ENCODE results near the gene ABLIM2.
"Not testable (repeated sequence)": the region's sequence is repeated elsewhere in the genome, so short reads cannot be mapped to it uniquely, and the experiment has no call there.

The ABLIM2 gene

DNA sequence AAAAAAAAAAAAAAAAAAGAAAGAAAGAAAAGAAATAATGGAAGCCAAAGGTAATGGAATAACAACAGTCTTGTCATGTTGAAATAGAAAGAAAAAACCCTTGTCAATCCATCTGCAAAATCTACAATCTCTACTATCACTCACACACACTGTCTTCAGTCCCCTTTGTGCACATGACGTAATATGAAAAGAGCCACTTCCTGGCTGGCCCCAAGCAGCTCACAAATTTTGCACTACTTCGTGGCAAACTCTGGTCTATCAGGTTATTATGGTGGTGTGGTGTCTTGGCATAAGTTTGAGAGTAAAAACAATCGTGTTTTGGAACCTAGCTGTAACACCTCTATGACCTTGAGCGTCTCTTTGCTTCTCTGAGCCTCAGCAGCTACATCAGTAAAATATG, 210.7 kb downstream of the ABLIM2 start:
- DNase-seq = no peak

DNA sequence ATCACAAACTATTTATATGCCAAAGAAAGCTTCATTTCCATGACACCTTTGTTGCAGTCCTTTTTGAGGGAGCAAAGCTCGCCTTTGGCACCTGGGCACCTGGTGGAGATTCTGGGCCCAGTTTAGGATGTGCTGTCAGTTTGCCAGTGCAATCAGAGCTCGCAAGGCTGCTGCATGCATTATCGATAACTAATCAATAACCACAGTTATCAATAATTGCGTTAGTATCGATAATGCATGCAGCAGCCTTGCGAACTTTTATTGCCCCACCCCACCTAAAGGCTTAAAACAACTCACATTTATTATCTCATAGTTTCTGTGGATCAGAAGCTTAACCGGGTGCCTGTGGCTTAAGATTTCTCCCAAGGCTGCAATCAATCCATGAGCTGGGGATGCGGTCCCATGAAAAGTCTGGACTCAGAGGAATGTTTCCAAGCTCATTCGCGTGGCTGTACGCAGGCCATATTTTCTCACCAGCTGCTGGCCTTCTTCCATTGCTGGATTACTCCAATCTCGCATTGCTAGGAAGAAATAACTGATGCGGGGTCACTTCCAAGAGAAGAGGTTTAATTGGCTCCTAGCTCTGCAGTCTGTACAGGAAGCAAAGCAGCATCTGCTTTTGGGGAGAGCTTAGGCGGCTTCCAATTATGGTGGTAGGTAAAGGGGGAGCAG, 212.8 kb downstream of the ABLIM2 start:
- DNase-seq = no peak

DNA sequence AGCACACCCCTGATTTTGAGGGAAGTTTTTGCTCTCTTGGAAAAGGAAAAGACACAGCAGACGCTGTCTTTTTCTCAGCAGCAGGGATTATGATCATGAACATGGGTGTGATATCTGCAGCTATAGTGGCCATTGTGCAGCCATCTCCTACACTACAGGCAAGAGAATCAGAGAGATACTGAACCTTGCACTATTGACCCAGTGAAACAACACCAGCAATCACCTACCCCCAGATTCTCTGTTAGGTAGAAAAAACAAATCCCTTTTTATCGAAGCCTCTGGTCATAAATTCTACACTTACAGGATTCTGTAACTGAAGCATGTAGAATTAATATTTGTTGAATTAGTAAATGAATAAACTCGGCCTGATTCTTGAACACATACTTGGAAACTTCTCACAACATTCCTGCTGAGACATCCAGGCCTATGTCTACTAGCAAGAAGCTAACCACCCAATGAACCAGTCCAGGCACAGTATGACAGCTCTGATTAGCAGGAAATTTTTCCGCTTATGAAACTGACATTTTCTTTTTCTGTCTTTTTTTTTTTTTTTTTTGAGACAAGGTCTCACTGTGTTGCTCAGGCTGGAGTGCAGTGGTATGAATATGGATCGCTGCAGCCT, 213.9 kb downstream of the ABLIM2 start:
- no peak for DNase-seq

DNA sequence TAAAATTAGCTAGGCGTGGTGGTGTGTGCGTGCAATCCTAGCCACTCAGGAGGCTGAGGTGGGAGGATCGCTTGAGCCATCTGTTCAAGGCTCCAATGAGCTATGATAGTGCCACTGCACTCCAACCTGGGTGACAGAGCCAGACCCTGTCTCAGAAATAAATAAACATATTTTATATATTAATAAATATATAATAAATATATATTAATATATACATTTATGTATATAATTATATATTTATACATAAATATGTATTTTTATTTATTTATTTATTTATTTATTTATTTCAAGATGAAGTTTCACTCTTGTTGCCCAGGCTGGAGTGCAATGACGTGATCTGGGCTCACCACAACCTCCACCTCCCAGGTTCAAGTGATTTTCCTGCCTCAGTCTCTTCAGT, 214.9 kb downstream of the ABLIM2 start:
- DNase-seq = not testable (repeated sequence)

DNA sequence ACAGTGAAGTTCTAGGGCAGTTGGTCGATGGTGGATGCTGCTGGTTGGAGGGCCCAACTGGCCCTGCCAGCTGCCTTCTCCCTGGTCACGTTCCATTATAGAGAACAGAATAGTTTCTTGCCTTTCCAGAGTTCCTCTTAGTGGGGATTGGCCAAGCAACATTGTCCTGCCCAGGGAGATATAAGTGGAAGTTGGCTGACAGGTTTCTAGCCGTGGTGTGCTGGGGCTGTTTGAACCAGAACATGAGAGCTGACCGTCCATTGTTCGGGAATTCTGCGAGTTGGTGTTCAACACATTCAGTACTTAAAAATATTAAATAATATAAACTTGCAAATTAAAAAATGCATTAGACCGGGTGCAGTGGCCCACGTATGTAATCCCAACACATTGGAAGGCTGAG, 215.4 kb downstream of the ABLIM2 start:
- no peak for DNase-seq

DNA sequence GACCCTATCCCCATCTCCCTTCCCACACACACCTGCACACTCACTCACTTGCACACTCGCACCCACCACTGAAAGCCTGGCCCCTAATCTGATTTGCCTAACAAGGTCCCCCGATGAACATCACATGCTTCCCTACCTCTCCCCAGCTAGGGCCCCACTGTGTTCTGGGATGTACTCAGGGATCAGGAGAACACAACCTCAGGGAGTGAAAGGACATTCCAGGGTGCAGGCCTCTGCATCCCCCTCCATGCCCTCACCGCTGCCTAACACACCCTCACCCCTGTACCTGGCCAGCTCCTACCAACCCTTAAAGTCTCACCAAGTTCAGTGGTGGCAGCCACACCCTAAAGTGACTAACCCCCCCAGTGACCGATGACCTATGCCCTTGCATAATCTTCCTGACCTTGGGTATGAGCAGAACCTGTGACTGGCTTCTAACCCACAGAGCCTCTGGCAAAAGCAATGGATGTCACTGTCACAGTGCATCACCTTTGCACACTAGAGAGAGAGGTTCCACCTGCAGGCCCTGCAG, 216.6 kb downstream of the ABLIM2 start:
- DNase-seq = no peak

DNA sequence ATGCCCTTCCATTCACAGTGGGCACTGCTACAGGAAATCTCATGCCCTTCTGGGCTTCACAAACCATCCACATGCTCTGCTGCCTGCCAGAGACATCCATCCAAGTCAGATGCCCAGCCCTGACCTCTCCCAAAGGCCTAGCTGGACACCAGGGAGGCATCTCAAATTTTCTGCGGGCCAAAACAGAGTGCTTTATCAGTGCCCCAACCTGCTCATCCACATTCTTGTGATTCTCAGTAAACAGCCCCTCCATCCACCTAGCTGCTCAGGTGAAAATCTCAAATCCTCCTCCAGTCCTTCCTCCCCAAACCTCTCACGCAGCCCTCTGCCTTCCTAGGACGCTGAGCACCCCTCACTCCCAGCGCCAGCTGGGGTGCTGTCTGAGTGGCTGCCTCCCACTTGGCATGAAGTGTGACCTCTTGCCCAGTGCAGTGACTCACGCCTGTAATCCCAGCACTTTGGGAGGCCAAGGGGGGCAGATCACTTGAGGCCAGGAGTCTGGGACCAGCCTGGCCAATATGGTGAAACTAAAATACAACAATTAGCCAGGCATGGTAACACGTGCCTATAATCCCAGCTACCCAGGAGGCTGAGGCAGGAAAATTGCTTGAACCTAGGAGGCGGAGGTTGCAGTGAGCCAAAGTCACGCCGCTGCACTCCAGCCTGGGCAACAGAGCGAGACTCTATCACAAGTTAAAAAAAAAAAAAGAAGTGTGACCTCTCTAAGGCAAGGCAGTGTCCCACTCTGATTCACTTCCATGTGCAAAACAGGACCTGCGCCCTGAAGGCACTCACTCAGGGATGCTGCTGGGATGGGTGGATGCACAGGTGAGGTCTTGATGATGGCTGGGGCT, 217.3 kb downstream of the ABLIM2 start:
- DNase-seq = no peak

DNA sequence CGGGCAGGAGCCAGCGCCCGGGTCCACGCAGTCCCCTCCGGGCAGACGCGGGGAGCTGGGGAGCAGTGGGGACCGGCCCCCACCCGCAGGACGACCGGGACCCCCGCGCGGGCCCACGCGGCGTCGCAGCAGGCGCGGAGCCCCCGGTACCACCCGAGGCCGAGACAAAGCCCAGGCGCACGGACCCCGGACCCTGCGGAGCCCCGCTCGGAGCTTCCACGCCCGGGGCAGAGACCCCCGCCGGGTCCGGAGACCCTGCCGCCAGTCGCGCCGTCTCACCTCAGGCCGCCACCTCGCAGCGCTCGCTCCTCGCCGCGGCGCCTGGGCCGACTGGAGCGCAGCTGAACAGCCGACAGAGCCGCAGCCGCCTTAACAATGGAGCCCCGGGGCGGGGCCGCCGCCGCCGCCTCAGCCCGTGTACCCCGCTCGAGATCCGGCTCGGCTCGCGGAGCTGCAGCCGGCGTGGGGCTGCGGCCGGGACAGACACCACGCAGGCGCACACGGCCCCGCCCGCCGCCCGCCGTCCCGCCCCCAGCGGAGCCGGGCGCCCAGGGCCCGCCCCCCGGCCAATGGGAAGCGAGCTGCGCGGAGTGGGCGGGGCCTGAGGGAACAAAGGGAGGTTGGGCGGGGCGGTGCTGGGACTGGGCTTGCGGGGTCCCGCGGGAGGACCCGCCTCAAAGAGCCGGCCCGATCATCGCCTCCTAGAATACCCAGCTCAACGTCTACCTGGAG, 219.1 kb downstream of the ABLIM2 start, which contains the start of gene AFAP1:
TSS of gene AFAP1 (minus strand) at position 485 of the 732 bp plus-strand sequence. CDS start 67,783 bp downstream, outside the sequence.
- no peak for DNase-seq

DNA sequence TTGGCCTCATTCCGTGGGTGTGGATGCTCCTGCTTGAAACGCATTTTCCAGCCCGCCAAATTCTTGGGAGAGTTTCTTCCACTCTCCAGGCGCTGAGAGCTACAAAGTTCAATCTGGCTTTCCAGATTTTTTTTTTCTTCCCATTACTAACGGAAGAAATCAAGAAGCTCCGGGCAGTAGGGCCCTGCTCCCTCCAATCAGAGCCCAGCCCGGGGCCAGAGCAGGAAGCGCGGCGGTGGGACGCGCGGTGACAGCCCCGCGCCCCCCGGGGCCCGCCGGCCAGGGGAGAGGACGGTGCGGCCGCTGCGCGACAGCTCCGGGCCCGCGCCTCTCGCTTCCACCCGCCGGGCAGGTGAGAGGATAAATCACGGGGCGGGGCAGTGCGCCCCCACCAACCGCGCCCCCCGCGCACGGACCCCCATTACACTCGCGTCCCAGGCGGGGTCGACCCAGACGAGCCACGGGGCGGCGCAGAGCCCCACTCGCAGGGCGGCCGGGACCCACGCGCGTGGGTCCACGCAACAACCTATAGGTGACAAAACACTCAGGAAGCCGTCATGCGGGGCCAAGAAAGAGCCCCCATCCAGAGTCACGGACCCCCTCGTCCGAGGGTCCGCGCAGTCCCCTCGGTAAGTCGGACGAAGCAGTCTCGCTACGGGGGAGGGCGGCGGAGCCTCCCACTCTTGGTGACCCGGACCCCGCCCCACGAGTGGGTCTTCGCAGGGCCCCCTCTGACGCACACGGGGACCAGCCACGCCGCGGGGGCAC, 219.8 kb downstream of the ABLIM2 start:
- DNase-seq = no peak

DNA sequence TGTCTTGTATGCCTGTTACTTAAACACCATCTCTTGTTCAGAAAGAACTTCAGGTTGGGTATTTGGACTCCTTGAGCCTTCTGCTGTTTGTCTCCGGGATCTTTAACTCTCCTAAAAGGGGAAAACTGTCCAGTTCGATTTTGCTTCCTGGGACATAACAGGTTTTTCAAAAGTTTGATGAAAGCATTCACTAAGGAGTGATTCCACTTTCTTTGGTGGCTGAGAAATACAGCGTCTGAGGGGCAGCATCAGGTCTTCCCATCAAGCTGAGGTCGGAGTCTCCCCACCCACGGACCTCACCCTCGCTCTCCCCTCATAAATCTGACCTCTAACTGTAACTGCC, 220.4 kb downstream of the ABLIM2 start:
- no peak for DNase-seq

DNA sequence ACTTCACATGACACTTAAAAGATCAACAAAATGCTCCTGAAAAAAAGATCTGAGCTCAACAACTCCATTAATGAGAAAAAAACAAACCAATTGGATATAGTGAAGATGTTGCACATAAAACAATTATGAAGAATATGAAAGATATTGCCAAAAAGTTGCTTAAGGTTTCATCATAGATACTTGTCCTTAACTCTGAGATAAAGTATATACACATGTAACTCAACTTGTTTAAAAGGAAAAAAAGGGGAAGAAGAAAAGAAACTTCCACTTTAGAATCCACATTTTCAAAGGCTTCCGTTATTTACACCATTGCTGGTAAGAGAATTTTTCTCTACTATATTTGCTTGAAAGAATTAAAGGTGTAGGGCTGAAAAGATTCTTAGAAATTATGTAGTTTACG, 221.6 kb downstream of the ABLIM2 start:
- no peak for DNase-seq

DNA sequence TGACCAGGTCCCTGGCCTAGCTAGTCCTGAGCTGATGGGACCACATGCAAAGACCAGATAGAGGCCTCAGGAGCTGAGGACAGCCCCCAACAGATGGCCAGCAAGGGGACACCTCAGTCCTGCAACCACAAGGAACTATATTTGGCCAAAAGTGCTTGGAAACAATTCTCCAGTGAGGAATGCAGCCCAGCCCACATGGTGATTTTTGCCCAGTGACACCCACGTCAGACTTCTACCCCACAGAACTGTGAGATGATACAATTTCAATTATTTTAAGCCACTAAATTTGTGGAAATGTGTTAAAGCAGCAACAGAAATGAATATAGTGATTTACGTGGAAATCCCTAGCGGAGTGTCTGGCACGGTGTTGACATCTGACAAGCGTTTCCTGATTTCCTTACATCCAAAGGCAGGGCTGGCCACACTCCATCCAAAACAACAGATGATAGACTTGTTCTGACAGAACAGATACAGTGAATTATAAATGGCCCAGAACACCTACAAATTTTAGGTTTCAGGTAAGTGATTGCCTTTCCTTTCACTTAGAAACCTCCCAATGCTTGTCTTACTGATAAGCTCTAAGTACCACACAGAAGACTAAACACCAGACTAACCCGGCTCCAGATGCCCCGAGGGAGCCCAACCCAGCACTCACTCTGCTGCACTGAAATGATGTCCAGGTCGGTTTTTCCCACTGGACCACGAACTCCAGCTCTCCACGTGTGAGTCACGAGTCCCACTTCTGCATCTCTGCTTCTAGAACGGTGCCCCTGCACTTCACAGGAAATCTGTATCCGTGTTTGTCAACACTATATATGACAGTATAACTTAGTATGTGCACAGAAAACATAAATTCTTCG, 224.7 kb downstream of the ABLIM2 start:
- no peak for DNase-seq

DNA sequence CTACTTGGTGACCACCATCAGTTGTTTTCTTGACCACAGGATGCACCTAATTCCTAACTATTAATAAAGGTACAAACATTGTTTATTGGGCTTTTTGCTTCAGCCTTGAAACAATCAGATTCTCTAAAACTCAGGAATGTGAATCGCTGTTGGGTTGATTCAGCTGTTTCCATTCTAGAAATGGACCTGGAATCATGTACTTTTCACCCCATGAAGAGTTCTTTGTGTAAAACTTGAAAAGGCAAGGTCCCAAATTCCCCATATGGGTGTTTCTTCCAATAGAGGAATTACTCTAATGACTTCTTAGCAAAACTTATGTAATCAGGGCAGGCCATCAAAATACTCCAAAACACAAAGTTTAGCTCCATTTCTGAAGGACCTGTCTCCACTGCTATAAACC, 226.3 kb downstream of the ABLIM2 start:
- DNase-seq = no peak

DNA sequence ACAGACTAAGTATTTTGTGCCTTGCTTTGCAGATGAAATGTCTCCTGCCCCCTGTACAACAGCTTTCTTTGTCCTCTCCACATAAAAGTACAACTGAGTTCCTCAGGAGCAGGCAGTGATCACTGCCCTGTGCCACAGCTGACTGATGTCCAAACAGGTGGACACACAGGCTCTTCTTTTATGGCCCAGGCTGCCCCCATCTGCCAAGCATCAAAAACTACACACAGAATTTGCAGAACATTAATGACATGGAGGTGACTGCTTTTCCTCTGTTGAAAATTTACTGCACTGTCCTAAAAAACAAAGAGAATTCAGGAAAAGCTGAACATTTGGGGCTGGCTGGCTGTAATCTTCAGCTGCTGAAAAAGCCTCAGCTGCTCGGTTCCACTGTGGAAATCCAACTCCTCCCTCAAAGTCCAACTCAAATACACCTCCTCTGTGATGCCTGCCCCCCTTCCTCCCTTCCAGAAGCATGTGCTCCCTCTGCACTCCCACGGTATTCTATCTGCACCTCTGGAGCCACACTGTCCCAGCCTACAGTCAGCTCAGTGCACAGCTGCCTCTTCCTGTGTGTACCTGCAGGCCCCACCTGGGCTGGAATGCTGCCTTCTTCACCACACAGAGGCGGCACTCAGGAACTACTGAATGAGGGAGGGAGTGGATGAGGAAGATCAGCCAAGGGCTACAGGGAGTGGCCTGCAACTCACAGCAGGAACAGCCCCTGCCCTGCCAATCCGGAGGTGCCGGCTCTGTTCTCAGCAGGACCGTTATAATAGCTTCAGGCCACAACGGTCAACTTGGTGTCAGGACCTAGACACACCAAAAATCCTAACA, 229.3 kb downstream of the ABLIM2 start:
- DNase-seq = no peak

DNA sequence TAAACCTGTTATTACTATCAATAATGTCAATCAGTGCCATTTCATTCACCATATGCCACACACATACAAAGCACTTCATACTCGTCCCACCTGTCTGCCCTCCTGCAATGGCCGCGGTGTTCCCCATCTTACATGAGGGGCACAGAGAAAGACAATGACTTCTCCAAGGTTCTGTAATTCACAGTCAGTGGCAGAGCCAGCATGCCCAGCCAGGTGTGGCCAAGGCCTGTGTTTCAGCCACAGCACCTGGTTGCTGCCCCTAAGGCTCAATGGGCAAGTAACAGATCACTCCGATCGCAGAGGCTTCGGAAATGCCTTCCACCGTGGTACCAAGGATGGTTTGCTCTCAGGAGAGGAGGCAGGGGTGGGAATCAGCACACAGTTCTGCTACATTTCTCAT, 229.9 kb downstream of the ABLIM2 start:
- no peak for DNase-seq

DNA sequence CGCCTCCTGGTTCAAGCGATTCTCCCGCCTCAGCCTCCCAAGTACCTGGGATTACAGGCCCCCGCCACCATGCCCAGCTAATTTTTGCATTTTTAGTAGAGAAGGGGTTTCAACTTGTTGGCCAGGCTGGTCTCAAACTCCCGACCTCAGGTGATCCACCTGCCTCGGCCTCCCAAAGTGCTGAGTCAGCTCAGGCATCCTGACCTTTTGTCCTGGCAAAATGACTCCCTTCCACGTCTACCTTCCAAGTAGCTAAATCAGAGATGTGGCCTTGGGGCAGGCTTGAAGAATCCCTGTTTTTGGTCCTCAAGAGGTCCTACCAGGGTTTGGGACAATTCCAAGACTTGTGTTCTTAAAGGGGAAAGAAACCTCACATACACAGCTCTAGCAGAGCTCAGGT, 231.8 kb downstream of the ABLIM2 start:
- DNase-seq = no peak

DNA sequence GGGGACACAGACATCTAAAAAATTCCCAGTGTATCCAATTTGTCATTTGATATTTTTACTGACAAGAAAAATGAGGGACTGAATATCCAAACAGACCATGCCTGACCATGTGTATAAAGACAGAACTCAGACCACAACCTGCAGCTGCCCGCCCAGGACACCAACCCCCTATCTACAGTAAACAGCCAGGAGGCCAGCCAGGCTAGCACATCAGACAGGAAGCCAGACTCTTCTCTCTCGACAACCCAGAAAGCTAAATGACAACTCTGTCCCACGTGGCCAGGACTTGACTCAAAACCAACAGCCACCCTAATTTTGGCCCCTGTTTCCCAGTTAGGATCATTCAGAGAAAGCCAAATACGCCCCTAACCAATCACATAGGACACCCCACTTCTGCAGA, 234.0 kb downstream of the ABLIM2 start:
- DNase-seq = no peak

DNA sequence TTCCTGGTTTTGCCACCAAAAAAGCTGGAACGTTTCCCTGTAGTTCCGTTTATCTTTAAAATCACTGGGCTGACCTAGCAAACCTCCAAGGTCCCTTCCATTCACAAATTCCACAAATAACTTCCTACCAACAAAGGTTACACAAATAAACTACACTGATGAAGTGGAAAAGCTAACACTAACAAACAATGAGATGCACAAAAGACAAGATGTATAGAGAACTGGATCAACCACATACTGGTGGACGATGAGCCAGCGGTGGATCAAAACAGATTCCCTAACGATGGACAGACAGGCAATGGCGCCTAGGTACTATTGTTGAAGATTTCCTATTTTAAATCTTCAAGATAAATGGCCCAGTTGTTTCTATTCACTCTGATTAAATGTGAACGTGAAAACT, 234.4 kb downstream of the ABLIM2 start:
- DNase-seq = no peak

DNA sequence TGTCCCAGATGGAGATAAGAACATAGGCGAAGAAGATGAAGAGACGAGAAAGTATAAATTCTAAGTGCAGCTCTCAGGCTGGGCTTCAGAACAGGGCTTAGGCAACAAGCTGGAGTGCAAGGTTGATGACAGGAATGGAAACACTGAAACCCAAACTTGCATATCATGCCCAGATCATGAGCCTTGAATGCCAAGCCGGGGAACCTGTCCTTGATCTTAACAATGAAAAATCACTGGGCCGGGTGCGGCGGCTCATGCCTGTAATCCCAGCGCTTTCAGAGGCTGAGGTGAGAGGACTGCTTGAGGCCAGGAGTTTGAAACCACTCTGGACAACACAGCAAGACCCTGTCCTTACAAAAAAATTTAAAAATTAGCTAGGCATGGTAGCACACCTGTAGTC, 236.1 kb downstream of the ABLIM2 start:
- DNase-seq = no peak

DNA sequence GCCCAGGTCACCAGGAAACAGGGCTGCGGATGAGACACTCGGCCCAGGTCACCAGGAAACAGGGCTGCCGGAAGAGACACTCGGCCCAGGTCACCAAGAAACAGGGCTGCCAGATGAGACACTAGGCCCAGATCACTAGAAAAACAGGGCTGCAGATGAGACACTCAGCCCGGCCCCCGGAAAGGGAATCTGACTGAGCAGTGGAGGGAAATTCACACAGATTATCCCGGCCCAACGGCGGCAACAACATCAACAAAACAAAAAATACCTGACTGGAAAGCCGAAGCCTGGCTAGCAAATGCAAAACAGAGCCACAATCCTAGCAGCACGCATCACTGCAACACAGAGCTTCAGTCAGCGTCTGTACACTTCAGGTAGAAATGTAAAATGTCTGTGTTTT, 239.6 kb downstream of the ABLIM2 start:
- DNase-seq = no peak

Data from NCI-H1436 treated with DMSO at 0.1 percent for 48 hours (cell line).